Measurements from ENCODE around the gene C1orf94. TPM values are rescaled to one million over a fixed set of nuclear protein-coding genes. Genes with fewer than 3 reads are reported as not detected.

The C1orf94 gene
- total RNA-seq, 1 donor = not detected

- Histone ChIP-seq H3K27me3 (ENCODE audit: insufficient read depth, low read length) (no peaks in the 10 kb centered on the region), H4K20me1 (ENCODE audit: insufficient read depth, low read length) (no peaks in the 10 kb centered on the region), H3K36me3 (ENCODE audit: insufficient read depth, low read length) (no peaks in the 10 kb centered on the region), H3K4me2 (ENCODE audit: insufficient read depth, low read length) (no peak overlapping the region), H3K79me2 (ENCODE audit: insufficient read depth, low read length) (no peaks in the 10 kb centered on the region), H2AFZ (ENCODE audit: low read length) (no peak overlapping the region), H3K27ac (ENCODE audit: low read depth, low read length) (no peak overlapping the region), H3K4me3 (ENCODE audit: insufficient read depth, low read length) (no peak overlapping the region), H3K9me3 (ENCODE audit: low read depth, low read length) (no peaks in the 10 kb centered on the region), H3K4me1 (ENCODE audit: insufficient read depth, low read length) (no peaks in the 10 kb centered on the region)
- no peak for DNase-seq (ENCODE audit: insufficient read length, low spot score, missing footprints)
- no peak for TF ChIP-seq CTCF (IDR thresholded peaks at IDR 0.05; ENCODE audit: extremely low read depth, low read depth, low read length)
Measured at GRCh38 chr1:34147301-34147700, 29.4 kb upstream of the C1orf94 start.

- Histone ChIP-seq H3K79me2 (ENCODE audit: insufficient read depth, low read length) (no peaks in the 10 kb centered on the region), H3K4me1 (ENCODE audit: insufficient read depth, low read length) (no peaks in the 10 kb centered on the region), H2AFZ (ENCODE audit: low read length) (no peak overlapping the region), H3K4me3 (ENCODE audit: insufficient read depth, low read length) (no peak overlapping the region), H3K27ac (ENCODE audit: low read depth, low read length) (no peak overlapping the region), H3K27me3 (ENCODE audit: insufficient read depth, low read length) (no peaks in the 10 kb centered on the region), H3K9me3 (ENCODE audit: low read depth, low read length) (no peaks in the 10 kb centered on the region), H3K36me3 (ENCODE audit: insufficient read depth, low read length) (no peaks in the 10 kb centered on the region), H3K4me2 (ENCODE audit: insufficient read depth, low read length) (no peak overlapping the region), H4K20me1 (ENCODE audit: insufficient read depth, low read length) (no peaks in the 10 kb centered on the region)
- DNase-seq (ENCODE audit: insufficient read length, low spot score, missing footprints) = no peak
- TF ChIP-seq CTCF (IDR thresholded peaks at IDR 0.05; ENCODE audit: extremely low read depth, low read depth, low read length) = no peak
Measured at GRCh38 chr1:34149501-34149900, 27.2 kb upstream of the C1orf94 start.

GRCh38 chr1:34153246-34153645, 23.5 kb upstream of the C1orf94 start:
- Histone ChIP-seq H3K4me1 (ENCODE audit: insufficient read depth, low read length) (no peaks in the 10 kb centered on the region), H3K9me3 (ENCODE audit: low read depth, low read length) (no peaks in the 10 kb centered on the region), H3K27ac (ENCODE audit: low read depth, low read length) (no peak overlapping the region), H4K20me1 (ENCODE audit: insufficient read depth, low read length) (no peaks in the 10 kb centered on the region), H3K36me3 (ENCODE audit: insufficient read depth, low read length) (no peaks in the 10 kb centered on the region), H3K4me2 (ENCODE audit: insufficient read depth, low read length) (no peak overlapping the region), H3K4me3 (ENCODE audit: insufficient read depth, low read length) (no peak overlapping the region), H3K79me2 (ENCODE audit: insufficient read depth, low read length) (no peaks in the 10 kb centered on the region), H3K27me3 (ENCODE audit: insufficient read depth, low read length) (no peaks in the 10 kb centered on the region), H2AFZ (ENCODE audit: low read length) (no peak overlapping the region)
- TF ChIP-seq CTCF (IDR thresholded peaks at IDR 0.05; ENCODE audit: extremely low read depth, low read depth, low read length) = no peak
- DNase-seq (ENCODE audit: insufficient read length, low spot score, missing footprints) = no peak

- H3K79me2 ChIP-seq (ENCODE audit: insufficient read depth, low read length) = no peaks in the 10 kb centered on the region
- DNase-seq (ENCODE audit: insufficient read length, low spot score, missing footprints) = no peak
- no peaks in the 10 kb centered on the region for H3K36me3 ChIP-seq (ENCODE audit: insufficient read depth, low read length)
Measured at GRCh38 chr1:34155860-34156259, 20.8 kb upstream of the C1orf94 start.

More at GRCh38 chr1:34155860-34156259, 20.8 kb upstream of the C1orf94 start:
- no peaks in the 10 kb centered on the region for H3K4me1 ChIP-seq (ENCODE audit: insufficient read depth, low read length)
- no peak overlapping the region for H3K4me2 ChIP-seq (ENCODE audit: insufficient read depth, low read length)
- TF ChIP-seq CTCF (IDR thresholded peaks at IDR 0.05; ENCODE audit: extremely low read depth, low read depth, low read length) = no peak
- no peak overlapping the region for H3K27ac ChIP-seq (ENCODE audit: low read depth, low read length)
- H2AFZ ChIP-seq (ENCODE audit: low read length) = no peak overlapping the region
- no peak overlapping the region for H3K4me3 ChIP-seq (ENCODE audit: insufficient read depth, low read length)
- no peaks in the 10 kb centered on the region for H4K20me1 ChIP-seq (ENCODE audit: insufficient read depth, low read length)
- H3K9me3 ChIP-seq (ENCODE audit: low read depth, low read length) = no peaks in the 10 kb centered on the region
- H3K27me3 ChIP-seq (ENCODE audit: insufficient read depth, low read length) = no peaks in the 10 kb centered on the region
